Sigmoid colon (tissue), 7 donors: ENCODE data around the gene TRIM5. TPM values are rescaled to one million over a fixed set of nuclear protein-coding genes. Genes with fewer than 3 reads are reported as not detected.

Experiments
- DNase-seq: peaks from one replicate; pipeline ENCODE4 v3.0.0-alpha.2; 2019
- H3K27ac ChIP-seq, 4 donors: fragments of 200-600 bp; sonication (generic); one replicate each; pipeline ENCODE4 v1.5.1; 2016 to 2019; ENCODE audit warnings: mild to moderate bottlenecking in 1 of 4
- H3K27me3 ChIP-seq, 3 donors: fragments of 200-600 bp; sonication (generic); one replicate each; pipeline ENCODE4 v1.5.1; 2019; ENCODE audit warnings: mild to moderate bottlenecking in 1 of 3
- H3K36me3 ChIP-seq, 4 donors: fragments of 200-600 bp; sonication (generic); one replicate each; pipeline ENCODE4 v1.5.1; 2016 to 2019
- H3K4me1 ChIP-seq, 4 donors: fragments of 200-600 bp; sonication (generic); one replicate each; pipeline ENCODE4 v1.5.1; 2017 to 2019
- H3K4me3 ChIP-seq, 4 donors: fragments of 200-600 bp; sonication (generic); one replicate each; pipeline ENCODE4 v1.5.1; 2017 to 2019; ENCODE audit warnings: mild to moderate bottlenecking in 2 of 4, moderate library complexity in 1 of 4
- H3K9me3 ChIP-seq, 4 donors: fragments of 200-600 bp in 3 of 4; sonication (generic) in 3 of 4; one replicate each; pipeline versions ENCODE4 v1.5.1 to v1.6.1; 2013 to 2019
- CTCF ChIP-seq, 4 experiments: fragments of 450-650 bp in 3 of 4; fragments of 200-600 bp in 1 of 4; IDR thresholded peaks; one replicate each; pipeline ENCODE4 v1.5.1; 2016 to 2019; ENCODE audit warnings: antibody characterized with exemption in 4 of 4, mild to moderate bottlenecking in 3 of 4, moderate library complexity in 2 of 4
- EP300 ChIP-seq, 4 donors: sonication (generic); formaldehyde crosslinking; IDR thresholded peaks; one replicate each; pipeline ENCODE4 v1.6.1; 2017; ENCODE audit warnings: antibody characterized with exemption in 4 of 4
- POLR2A ChIP-seq, 2 donors: fragments of 450-650 bp; IDR thresholded peaks; one replicate each; pipeline ENCODE4 v1.6.1; 2016; ENCODE audit warnings: antibody characterized with exemption in 2 of 2, mild to moderate bottlenecking in 2 of 2, moderate library complexity in 2 of 2
- POLR2AphosphoS5 ChIP-seq, 4 donors: sonication (generic); formaldehyde crosslinking; IDR thresholded peaks; one replicate each; pipeline ENCODE4 v1.6.1; 2017; ENCODE audit warnings: antibody characterized with exemption in 4 of 4
- WGBS, 2 donors: extraction: QIAGEN DNeasy Blood & Tissue Kit; methylation state at CpG; one replicate each; pipeline ENCODE4 v1.1.7; 2013; 5-methylcytosine and 5-hydroxymethylcytosine counted together
- intact Hi-C: fragments of 100-400 bp; cut with DNase I; formaldehyde crosslinking; loops from one replicate; pipeline ENCODE4 v1.15.1; 2023
- polyA plus RNA-seq, 3 donors: library from polyadenylated mRNA; stranded (reverse); fragments of 200-250 nt; gene quantifications; one replicate each; pipeline ENCODE4 v1.2.3, GENCODE V29; 2013
- total RNA-seq, 4 donors: library from RNA; depleted of rRNA; stranded (reverse); fragments of >200 nt; gene quantifications; one replicate each; pipeline ENCODE4 v1.1.0, GENCODE V29; 2016
- donor health status: healthy with polysubstance abuse.
- donor health status: Bipolar disorder and iron deficiency.
- donor health status: healthy.

The TRIM5 gene
- total and polyA plus RNA-seq, 7 donors, result 5.4 to 29.9 (median 12.4) TPM

- intact Hi-C loops, result no loop called here
- 76 to 88% methylated on average over 5 of the region's 5 CpGs for WGBS, 2 donors
- TF ChIP-seq CTCF (IDR thresholded peaks at IDR 0.05) (no peak), POLR2AphosphoS5 (IDR thresholded peaks at IDR 0.05) (no peak)
These were observed 52.8 kb downstream of the TRIM5 start for GRCh38 chr11:5631969-5632635.

GRCh38 chr11:5631417-5631816, 53.5 kb downstream of the TRIM5 start:
- 84 to 91% methylated on average over 2 of the region's 2 CpGs for WGBS, 2 donors
- H3K27me3 ChIP-seq, result no peaks in the 10 kb centered on the region
- no peak overlapping the region for H3K27ac ChIP-seq
- no peak overlapping the region for H3K4me3 ChIP-seq
- H3K9me3 ChIP-seq, result no peaks in the 10 kb centered on the region
- intact Hi-C loops, result no loop called here
- no peak for TF ChIP-seq CTCF (IDR thresholded peaks at IDR 0.05)
- TF ChIP-seq POLR2A (IDR thresholded peaks at IDR 0.05), result no peak
- TF ChIP-seq EP300 (IDR thresholded peaks at IDR 0.05), result no peak
- TF ChIP-seq POLR2AphosphoS5 (IDR thresholded peaks at IDR 0.05), result no peak
- no peaks in the 10 kb centered on the region for H3K4me1 ChIP-seq
- H3K36me3 ChIP-seq, result peaks cover 0 to 26% (median 6%) of the 10 kb centered on the region in 4 donors
- DNase-seq, result no peak

More at GRCh38 chr11:5631969-5632635, 52.8 kb downstream of the TRIM5 start:
- no peak for DNase-seq
- H3K9me3 ChIP-seq, result no peaks in the 10 kb centered on the region
- no peaks in the 10 kb centered on the region for H3K4me1 ChIP-seq
- H3K4me3 ChIP-seq, result no peak overlapping the region
- no peaks in the 10 kb centered on the region for H3K27me3 ChIP-seq
- H3K36me3 ChIP-seq, result peaks cover 0 to 30% (median 6%) of the 10 kb centered on the region in 4 donors
- no peak overlapping the region for H3K27ac ChIP-seq

GRCh38 chr11:5626196-5626595, 58.7 kb downstream of the TRIM5 start:
- Histone ChIP-seq H3K9me3 (no peaks in the 10 kb centered on the region), H3K27me3 (no peaks in the 10 kb centered on the region), H3K4me1 (peaks cover 0 to 23% (median 17%) of the 10 kb centered on the region in 4 donors), H3K27ac (no peak overlapping the region), H3K4me3 (no peak overlapping the region), H3K36me3 (no peaks in the 10 kb centered on the region)
- WGBS, 2 donors, result 77 to 82% methylated on average over 5 of the region's 5 CpGs
- no peak for DNase-seq
- TF ChIP-seq EP300 (IDR thresholded peaks at IDR 0.05), result no peak
- no peak for TF ChIP-seq CTCF (IDR thresholded peaks at IDR 0.05)
- TF ChIP-seq POLR2A (IDR thresholded peaks at IDR 0.05), result no peak
- no peak for TF ChIP-seq POLR2AphosphoS5 (IDR thresholded peaks at IDR 0.05)
- intact Hi-C loops, result no loop called here

- no peaks in the 10 kb centered on the region for H3K9me3 ChIP-seq
- peak overlapping the region; percentile 68 to 73 (median 71) for H3K27ac ChIP-seq
- peaks cover 0 to 32% (median 26%) of the 10 kb centered on the region in 4 donors for H3K4me1 ChIP-seq
- H3K36me3 ChIP-seq, result no peaks in the 10 kb centered on the region
- intact Hi-C loops, result no loop called here
- no peaks in the 10 kb centered on the region for H3K27me3 ChIP-seq
- no peak for DNase-seq
- 5 to 18% methylated on average over 4 of the region's 4 CpGs for WGBS, 2 donors
- peak overlapping the region; percentile 34 to 56 (median 52) for H3K4me3 ChIP-seq
- TF ChIP-seq POLR2AphosphoS5 (IDR thresholded peaks at IDR 0.05) (no peak), CTCF (IDR thresholded peaks at IDR 0.05) (no peak), POLR2A (IDR thresholded peaks at IDR 0.05) (no peak), EP300 (IDR thresholded peaks at IDR 0.05) (no peak)
These were observed 59.6 kb downstream of the TRIM5 start for GRCh38 chr11:5625281-5625680.
